ENCODE measurements around the gene VTCN1.

DNA sequence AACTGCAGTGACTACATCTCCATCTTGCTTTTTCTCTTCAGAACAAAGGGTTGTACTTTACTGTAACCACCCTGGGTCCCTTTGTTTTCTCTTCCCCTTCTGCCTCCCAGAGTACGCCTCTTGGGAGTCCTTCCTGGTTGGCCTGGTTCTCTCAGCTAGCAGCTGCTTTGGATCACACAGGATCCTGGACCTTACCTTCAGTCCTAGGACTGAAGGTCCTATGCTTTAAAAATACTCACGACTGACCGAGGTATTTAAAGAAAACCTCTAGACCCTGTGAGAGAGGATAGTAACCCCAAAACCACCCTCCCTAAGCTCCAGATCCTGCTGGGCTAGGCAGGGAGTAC is 94.0 kb downstream of the VTCN1 start:
- TF ChIP-seq, protein P1, sequence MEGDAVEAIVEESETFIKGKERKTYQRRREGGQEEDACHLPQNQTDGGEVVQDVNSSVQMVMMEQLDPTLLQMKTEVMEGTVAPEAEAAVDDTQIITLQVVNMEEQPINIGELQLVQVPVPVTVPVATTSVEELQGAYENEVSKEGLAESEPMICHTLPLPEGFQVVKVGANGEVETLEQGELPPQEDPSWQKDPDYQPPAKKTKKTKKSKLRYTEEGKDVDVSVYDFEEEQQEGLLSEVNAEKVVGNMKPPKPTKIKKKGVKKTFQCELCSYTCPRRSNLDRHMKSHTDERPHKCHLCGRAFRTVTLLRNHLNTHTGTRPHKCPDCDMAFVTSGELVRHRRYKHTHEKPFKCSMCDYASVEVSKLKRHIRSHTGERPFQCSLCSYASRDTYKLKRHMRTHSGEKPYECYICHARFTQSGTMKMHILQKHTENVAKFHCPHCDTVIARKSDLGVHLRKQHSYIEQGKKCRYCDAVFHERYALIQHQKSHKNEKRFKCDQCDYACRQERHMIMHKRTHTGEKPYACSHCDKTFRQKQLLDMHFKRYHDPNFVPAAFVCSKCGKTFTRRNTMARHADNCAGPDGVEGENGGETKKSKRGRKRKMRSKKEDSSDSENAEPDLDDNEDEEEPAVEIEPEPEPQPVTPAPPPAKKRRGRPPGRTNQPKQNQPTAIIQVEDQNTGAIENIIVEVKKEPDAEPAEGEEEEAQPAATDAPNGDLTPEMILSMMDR (IDR thresholded peaks at IDR 0.05) = no peak
- TF ChIP-seq POLR2AphosphoS5 (IDR thresholded peaks at IDR 0.05) = no peak
- TF ChIP-seq POLR2A (IDR thresholded peaks at IDR 0.05) = no peak
